SHP77 treated with DMSO at 0.1 percent for 48 hours (cell line): ENCODE data around the gene EML6.

ENCODE experiments used
- DNase-seq: peaks from one replicate; lab custom pipeline; 2025; lab: John Stamatoyannopoulos, UW

Gene EML6

DNA sequence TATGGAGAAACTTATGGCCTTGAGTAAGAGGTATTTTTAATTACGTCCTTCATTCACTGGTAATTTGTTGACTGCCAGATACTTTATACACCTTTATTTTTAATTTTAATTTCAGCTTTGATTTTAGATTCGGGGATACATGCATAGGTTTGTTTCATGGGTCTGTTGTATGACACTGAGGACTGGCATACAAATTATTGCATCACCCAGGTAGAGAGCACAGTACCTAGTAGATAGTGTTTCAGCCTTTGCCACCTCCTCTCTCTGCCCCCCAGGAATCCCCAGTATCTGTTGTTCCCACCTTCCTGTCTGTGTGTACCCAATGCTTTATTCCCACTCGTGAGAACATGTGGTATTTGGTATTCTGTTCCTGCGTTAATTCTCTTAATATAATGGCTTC lies 188.8 kb downstream of the EML6 start:
- DNase-seq: no peak

DNA sequence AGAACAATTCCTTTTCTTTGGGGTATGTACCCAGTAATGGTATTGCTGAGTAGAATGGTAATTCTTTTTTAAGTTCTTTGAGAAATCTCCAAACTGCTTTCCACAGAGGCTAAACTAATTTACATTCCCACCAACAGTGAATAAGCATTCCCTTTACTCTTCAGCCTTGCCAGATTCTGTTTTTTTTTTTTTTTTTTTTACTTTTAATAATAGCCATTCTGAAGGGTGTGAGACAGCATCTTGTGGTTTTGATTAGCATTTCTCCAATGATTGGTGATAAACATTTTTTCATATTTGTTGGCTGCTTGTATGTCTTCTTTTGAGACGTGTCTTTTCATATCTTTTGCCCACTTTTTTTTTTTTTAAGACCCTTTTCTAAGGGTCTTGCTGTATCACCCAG lies 189.4 kb downstream of the EML6 start:
- DNase-seq: no peak

DNA sequence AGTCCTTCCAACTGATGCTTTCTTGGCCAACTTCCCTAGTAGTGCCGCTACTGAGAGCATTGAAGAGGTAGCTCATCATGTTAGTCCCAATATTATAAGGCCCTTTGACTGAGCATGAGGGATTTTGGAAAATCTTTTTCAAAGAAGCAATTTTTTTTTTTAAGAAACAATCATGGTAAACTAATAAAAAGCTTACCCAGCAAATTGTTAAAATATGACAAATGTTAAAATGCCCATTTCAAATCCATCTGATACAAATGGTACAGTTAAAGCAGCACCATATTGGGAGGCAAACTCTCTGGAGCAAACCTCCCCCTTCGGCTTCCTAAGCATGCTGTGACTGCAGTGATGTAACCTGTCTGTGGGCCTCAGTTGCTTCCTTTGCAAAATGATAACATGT lies 191.2 kb downstream of the EML6 start:
- no peak for DNase-seq

DNA sequence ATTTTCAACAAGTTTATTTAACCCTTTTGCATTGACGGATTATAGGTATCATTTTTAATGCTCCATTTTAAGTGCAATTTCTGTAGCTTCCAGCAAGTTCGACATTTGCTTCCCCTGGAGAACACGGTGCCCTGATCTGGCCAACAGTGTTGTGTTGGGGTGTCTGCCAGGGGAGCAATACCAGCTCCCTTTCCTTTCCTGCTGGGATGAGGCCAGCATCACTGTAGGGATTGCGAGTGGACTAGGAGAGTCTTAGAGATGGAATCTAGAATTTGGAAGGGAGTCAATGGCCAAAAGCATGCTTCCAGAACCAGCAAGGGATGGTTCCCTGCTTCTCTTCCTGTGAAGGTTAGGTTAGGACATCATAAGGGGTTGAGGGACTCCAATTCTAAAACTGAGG lies 191.6 kb downstream of the EML6 start:
- no peak for DNase-seq

DNA sequence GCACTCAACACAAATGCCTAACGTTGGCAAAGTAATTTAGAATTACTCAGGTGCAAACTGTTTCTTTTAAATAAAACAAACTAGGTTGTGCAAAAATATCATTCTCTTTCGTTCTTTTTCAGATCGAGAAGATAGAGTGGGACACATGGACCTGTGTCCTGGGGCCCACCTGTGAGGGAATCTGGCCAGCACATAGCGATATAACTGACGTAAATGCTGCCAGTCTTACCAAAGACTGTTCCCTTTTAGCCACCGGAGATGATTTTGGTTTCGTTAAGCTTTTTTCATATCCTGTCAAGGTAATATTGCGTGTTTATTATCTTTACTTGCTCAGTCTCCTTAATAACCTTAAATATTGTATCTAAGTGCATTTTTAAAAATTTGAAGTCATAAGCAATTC lies 193.2 kb downstream of the EML6 start:
- no peak for DNase-seq

DNA sequence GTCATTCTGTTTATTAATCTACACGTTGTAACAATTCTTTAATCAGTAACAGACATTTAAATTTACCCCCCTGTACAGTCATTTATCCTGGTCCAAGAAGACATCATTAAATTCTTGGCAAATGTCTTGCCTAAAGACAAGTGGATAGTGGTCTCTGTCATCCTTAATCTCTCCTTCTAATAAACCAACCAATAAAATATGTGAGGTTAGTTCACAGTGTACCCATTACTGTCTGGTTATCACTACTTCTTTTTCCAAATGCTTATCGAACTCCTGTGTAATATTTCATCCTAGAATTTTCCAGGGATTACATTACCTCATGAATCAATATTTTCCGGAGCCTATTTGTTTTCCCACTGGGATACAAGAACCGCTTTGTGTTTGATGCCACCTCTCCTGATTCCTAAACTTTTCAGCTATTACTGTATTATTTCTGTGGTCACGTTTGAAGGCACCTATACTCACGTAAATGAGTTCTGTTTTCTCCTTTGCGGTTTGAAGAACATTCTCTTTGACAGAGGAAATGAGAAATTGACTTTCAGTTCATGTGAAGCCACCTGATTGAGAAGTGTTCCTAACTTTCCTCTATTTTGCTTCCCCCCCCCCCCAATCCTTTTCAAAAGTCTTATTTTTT lies 195.3 kb downstream of the EML6 start:
- no peak for DNase-seq

DNA sequence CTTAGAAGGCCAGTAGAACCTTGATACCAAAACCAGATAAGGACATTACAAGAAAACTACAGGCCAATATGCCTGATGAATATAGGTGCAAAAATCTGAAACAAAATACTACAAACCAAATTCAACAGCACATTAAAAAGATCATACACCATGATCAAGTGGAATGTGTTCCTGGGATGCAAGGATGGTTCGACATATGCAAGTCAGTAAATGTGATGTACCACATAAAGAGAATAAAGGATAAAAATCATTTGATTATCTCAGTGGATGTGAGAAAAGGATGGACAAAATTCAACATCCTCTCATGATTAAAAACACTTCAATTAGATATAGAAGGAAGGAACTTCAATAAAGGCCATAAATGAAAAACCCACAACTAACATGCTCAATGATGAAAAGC lies 197.2 kb downstream of the EML6 start:
- no peak for DNase-seq

DNA sequence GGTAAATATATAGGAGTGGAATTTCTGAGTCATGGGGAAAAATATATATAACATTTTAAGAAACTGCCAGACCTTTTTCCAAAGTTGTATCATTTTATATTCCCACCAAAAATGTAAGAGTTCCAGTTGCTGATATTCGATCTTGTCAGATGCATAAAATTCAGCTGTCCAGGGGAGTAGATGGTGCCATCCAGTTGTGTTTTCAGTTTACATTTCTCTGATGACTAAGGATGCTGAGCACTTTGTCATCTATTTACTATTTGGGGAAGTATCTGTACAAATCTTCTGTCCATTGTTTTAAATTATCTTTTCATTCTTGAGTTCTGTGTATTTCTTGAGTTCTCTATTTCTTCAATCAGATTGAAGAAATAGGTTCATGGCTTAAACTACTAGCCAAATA lies 200.7 kb downstream of the EML6 start:
- DNase-seq: no peak

DNA sequence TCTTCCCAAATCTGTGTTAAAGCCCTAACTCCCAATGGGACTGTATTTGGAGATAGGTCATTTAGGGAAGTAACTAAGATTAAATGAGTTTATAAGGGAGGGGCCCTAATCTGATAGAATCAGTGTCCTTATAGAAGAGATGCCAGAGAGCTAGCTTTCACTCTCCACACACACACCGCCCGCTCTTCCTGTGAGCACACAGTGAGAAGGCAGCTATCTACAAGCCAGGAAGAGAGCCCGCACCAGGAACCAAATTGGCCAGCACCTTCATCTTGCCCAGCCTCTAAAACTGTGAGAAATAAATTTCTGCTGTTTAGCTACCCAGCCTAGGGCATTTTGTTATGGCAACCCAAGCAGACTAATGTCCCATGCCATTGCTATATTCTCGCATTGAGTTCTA lies 201.6 kb downstream of the EML6 start:
- DNase-seq: no peak

DNA sequence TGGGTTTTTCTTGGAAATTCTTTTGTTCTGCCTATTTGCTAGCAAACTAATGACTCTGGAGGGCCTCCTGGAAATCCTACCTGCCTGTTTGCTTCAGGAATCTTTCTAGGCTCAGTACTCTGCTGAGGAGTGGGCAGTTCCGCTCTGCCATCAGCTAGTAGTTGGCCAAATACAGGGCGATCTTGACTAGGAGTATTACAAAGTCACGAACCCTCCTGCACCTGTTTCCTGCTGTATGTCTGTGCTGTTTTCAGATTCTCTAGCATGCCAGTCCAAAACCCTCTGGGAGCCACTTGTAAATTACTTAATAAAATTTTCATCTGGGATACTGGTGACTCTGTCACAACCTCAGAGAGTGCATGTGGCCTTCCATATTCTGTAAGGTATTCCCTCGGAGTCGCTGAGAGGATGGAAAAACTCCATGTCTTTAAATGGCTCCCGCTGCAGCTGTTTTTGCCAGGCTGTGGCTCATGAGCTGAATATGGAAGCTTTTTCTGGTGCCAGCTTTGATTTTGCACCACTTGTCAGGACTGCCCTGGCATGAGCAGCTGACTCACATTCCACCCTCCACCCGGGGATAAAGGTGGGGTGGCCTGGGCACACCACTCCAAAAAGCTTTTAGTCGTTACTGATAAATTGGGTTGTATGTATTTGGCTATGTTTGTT lies 203.8 kb downstream of the EML6 start:
- DNase-seq: no peak

DNA sequence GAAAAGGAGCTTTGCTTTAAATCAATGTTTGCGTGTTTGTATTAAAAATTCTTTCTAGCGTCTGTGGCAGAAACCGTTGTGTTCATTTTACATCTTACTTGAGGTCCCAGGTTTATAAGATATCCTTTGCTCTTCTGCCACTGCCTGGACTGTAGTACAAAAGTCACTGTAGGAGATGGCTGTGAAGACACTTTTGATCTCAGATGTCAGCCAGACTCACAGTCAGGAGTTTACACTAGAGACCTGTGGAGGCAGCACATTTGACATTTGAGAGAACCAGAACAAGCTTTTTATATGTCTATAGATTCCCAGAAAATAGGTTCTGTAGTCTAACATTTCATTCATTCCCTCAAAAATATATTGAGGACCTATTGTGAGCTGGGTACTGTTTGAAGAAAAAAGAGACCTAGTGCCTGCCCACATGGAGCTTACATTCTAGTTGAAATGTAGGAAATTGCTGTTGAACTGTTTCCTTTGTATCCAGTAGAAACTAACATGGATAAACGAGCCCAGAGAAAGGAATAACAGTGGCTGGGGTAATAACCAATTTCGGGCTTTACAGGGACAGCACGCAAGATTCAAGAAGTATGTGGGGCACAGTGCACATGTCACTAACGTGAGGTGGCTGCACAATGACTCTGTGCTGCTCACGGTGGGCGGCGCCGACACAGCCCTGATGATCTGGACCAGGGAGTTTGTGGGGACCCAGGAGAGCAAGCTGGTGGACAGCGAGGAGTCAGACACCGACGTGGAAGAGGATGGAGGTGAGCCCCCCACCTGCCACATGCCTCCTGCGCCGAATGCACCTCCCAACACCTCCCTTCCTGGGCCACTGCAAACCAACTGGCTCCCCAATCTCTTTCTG lies 204.5 kb downstream of the EML6 start:
- no peak for DNase-seq

DNA sequence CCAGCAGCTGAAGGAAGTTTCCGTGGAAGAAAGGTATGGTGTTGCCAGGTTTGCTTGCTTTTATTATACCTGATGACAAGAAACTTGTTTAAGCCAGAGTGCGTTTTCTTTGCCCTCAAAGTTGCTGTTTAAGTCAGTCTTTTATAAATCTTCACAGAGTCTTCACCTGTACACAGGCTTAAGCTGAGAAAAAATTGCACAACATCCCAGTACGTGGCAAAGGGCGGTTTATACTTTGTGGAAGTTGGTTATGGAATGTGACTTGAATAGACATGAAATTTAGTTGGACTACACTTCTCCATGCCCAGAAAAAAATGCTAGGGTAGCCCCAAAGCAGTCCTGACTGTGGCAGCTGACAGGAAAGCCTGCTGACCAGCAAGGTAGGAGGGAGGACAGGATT lies 205.3 kb downstream of the EML6 start:
- DNase-seq: no peak

DNA sequence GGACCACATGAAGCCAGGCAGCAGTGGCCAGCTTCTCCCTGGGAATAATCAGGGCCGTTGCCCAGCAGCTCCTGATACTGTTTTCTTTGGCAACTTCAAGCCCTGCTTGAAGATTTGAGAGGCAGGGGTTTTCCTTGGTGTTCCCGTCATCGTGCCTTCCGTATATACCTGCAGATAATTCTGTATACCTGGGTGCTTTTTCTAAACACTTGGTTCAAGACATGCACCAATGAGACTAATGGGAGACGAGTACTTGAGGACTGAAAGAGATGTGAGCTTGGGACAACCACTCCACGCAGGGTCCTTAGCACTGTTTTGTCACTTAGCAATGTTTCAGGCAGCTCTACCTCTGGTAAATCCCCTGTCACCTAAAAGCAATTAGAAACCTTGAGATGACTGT lies 208.0 kb downstream of the EML6 start:
- DNase-seq: no peak

DNA sequence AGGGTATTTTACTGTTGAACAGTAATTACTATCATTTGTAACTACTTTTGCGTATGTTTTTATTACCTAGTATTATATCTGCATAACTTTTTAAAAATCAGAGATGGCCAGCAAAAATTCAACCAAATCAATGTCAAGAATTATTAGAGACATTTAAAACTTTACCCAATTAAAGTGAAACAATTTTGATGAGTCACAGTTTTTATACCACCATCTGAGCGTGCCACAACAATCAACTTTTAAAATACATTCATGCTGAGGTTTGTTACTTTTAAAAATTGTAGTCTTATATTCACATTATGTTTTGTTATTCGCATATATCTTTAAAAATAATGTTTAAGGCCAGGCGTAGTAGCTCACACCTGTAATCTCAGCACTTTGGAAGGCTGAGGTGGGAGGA lies 211.9 kb downstream of the EML6 start:
- DNase-seq: no peak

DNA sequence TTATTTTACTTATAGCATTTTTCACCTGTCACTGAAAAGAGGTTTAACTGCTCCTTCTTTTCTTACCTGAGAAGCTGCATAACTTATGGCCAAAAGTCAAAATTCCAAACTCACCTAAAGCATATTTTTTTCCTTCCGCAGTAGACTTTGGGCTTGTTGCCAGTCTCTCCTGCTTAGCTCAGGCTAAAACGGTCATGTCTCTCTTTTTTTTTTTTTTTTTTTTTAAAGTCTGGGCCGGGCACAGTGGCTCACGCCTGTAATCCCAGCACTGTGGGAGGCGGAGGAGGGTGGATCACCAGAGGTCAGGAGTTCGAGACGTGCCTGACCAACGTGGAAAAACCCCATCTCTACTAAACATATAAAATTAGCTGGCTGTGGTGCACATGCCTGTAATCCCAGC lies 213.3 kb downstream of the EML6 start:
- DNase-seq: no peak

DNA sequence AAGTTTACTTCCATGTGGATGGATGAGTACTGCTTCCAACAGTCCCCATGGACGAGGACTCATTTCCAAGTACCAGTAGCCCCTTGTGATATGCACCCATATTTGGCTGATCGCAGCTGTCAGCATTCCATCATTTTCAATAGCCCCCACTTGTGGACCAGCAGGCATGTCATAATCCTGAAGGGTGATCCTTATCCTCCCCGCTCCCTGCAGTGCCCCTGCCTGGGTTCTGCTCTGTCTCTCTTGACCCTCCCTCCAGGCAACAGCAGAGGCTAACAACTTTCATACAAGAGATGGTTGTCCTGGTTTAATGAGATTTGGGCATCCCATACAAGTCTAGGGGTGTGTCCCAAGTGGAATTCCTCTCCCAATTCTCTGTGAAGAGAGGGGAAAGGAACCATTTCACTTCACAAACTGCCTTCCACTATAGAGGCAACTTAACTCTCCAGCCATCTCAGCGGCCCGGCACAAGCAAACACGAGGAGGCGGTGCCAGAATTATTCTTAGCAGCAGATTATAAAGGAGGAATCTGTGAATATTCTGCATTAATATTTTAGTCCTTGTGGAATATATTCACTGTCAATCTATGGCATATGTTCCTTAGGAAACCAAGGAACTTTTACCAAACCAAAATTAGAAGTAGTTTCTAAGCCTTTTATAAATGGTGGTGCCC lies 216.1 kb downstream of the EML6 start:
- no peak for DNase-seq

DNA sequence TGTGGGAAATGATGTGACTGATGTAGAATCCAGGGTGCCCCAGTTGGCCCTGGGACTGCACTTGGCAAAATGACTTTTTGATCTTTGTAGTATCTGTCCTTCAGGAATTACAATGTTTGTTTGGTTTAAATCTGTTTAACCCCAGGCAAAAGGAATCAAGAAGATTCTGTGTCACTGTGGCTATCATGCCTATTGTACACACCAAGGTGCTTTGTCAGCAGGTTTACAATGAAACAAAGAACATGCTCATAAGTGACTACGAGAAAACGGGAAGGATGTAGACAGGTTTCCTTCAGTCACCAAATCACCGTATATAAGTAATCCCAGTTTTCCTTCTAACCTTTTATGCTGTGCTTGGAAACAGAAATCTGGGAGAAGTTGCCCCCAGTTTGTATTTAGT lies 217.3 kb downstream of the EML6 start:
- DNase-seq: no peak

DNA sequence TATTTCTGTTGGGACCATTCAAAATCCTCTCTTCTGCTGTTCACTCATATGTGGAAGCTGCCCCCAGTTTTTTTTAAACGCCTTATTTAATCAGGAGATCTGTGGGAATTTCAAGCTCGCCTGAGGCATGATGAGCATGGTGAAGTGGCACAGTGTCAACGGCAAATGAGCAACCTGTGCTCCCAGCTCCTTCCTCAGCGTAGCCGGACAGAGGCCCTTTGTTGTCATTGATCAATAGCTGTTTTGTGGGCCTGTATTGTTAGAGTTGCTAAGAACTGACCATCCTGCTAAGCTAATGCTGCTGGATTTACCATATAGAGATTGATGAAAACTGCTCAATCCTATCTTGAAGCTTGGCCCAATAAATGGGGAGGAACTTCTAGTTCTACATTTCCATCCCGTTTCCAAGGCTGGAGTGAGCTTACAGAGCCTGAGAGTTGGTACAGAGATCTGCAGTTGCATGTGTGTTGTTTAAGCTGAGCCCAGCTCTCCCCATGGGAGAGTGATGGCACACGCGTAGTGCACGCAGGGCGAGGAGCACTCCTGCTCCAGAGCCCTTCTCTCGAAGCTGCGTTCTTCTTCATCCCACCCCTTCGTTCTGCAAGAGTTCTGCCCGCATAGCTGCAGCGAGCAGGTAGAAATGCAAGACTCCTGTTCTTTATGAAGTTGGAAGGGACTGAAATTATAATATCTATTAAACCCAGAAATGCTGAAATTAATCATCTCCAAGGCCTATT lies 218.0 kb downstream of the EML6 start:
- DNase-seq: no peak

DNA sequence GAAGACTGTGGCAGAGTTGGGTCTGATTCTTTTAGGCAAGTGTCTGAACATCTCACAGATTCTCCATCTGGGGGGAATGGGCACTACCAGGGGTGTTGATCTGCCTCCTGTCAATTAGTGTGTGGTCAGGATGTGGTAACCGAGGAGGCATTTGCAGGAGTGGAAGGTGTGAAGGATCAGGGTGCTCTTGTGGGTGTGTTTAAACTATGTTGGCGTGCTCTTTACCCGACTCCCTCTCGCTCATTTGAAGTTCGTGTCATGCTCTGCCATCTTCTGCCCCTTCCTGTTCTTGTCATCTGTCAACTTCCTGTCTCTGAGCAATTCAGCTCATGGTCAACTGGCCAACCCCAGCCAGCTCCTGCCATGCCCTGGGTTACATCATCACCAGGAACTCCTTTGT lies 218.9 kb downstream of the EML6 start:
- no peak for DNase-seq

DNA sequence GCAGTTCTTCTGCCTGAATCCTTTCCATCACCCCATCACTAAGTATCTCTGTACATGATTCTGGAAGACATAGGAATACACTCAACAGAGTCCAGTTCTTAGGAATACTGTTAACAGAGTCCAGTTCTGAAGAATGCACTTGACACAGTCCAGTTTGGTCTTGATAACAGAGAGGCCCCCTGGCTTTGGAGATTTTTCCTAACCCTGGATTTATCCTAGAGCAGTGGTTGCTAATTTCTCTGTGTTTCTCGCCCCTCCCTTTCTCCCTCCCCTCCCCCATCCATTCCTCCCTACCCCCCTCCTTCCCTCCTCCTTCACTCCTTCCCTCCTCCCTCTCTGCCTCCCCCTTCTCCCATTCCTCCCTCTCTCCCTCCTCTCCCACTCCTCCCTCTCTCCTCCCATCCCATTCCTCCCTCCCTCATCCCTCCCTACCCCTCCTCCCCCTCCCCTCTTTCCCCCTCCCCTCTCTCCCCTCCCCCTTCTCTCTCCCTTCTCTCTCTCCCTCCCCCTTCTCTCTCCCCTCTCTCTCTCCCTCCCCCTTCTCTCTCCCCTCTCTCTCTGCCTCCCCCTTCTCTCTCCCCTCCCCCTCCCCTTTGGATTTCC lies 221.4 kb downstream of the EML6 start:
- DNase-seq: no peak

DNA sequence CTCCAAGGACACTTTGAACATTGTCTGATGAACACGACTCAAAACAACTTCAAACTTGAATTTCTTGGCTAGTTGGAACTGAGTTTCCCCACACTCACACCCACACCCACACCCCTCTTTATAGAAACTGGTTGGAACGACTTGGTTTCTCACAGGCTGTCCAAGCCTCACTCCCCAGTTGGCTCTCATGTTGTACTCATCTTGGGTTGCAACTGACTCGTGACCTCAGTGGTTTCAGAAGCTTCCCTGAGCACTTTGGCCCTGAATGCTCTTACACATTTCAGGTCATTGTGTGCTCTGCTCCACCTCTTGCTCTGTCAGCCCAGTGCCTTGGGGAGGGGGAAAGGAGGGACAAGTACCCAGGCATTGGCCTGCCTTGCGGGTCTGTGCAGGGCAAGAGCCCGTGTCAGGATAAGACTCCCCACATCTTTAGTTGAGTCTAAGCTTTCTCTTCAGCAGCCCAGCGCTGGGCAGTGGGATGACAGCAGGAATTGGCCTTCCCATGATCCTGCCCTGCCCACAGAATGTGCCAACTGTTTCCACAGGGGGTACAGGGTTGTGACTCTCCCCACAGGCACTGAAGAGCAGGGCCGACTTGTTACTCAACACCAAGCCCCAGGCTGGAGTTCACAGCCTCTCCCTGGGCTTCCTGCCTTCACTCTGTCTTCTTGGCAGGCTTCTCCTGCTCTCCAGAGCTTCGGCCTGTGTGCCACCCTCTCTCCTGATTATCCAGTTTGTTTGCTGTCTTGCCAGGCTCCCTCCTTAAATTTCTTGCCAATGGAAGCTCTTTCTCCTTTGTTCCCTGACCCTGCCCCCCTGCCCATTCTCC lies 222.1 kb downstream of the EML6 start:
- DNase-seq: no peak
